ENCODE measurements around the gene TENT4B.

TENT4B gene

GRCh38 chr16:50256604-50257003, 103.5 kb downstream of the TENT4B start:
- TF ChIP-seq CTCF (IDR thresholded peaks at IDR 0.05; ENCODE audit: low read depth, low read length), result no peak
- Histone ChIP-seq H3K27me3 (no peaks in the 10 kb centered on the region), H3K4me3 (ENCODE audit: low read depth, low read length) (no peak overlapping the region), H3K9me3 (no peaks in the 10 kb centered on the region), H3K36me3 (no peaks in the 10 kb centered on the region), H3K4me1 (peaks cover 12% of the 10 kb centered on the region)
- DNase-seq, result no peak

- no peak for DNase-seq
- Histone ChIP-seq H3K27me3 (no peaks in the 10 kb centered on the region), H3K4me3 (ENCODE audit: low read depth, low read length) (no peak overlapping the region), H3K36me3 (no peaks in the 10 kb centered on the region), H3K9me3 (no peaks in the 10 kb centered on the region), H3K4me1 (peaks cover 12% of the 10 kb centered on the region)
- TF ChIP-seq CTCF (IDR thresholded peaks at IDR 0.05; ENCODE audit: low read depth, low read length), result no peak
Measured at GRCh38 chr16:50257876-50258275, 104.8 kb downstream of the TENT4B start.

- Histone ChIP-seq H3K27me3 (no peaks in the 10 kb centered on the region), H3K4me1 (peaks cover 7% of the 10 kb centered on the region), H3K9me3 (no peaks in the 10 kb centered on the region), H3K4me3 (ENCODE audit: low read depth, low read length) (peak overlapping the region; percentile 14; the same call in 1 of the 2 replicates), H3K36me3 (no peaks in the 10 kb centered on the region)
- TF ChIP-seq CTCF (IDR thresholded peaks at IDR 0.05; ENCODE audit: low read depth, low read length), result no peak
- DNase-seq, result peak; percentile 45
Measured at GRCh38 chr16:50259334-50260205, 106.5 kb downstream of the TENT4B start.

GRCh38 chr16:50260206-50261159, 107.4 kb downstream of the TENT4B start:
- no peaks in the 10 kb centered on the region; the same call in 1 of the 2 replicates for H3K9me3 ChIP-seq
- no peaks in the 10 kb centered on the region for H3K36me3 ChIP-seq
- no peak for DNase-seq
- peaks cover 12% of the 10 kb centered on the region for H3K4me1 ChIP-seq
- TF ChIP-seq CTCF (IDR thresholded peaks at IDR 0.05; ENCODE audit: low read depth, low read length), result no peak
- H3K4me3 ChIP-seq (ENCODE audit: low read depth, low read length), result no peak overlapping the region
- no peaks in the 10 kb centered on the region for H3K27me3 ChIP-seq

- H3K36me3 ChIP-seq, result no peaks in the 10 kb centered on the region
- H3K4me1 ChIP-seq, result peaks cover 19% of the 10 kb centered on the region
Measured at GRCh38 chr16:50261160-50261706, 108.1 kb downstream of the TENT4B start.

More at GRCh38 chr16:50261160-50261706, 108.1 kb downstream of the TENT4B start:
- H3K27me3 ChIP-seq, result no peaks in the 10 kb centered on the region
- H3K9me3 ChIP-seq, result no peaks in the 10 kb centered on the region; the same call in 1 of the 2 replicates
- no peak for DNase-seq
- H3K4me3 ChIP-seq (ENCODE audit: low read depth, low read length), result no peak overlapping the region
- TF ChIP-seq CTCF (IDR thresholded peaks at IDR 0.05; ENCODE audit: low read depth, low read length), result no peak
